H1 (cell line): ENCODE measurements around the gene ENSA. TPM values are rescaled to one million over a fixed set of nuclear protein-coding genes. Genes with fewer than 3 reads are reported as not detected.
A peak's percentile ranks its signal among the peaks of the same experiment; 100 is the strongest.

Source experiments
- CHD7 ChIP-seq: fragments of 300-600 bp; sonication (generic); IDR thresholded peaks from 2 replicates; pipeline ENCODE4 v1.7.1; 2012; ENCODE audit warnings: low read length, moderate library complexity, mild to moderate bottlenecking, inconsistent platforms; ENCODE audit not compliant: insufficient replicate concordance
- polyA plus RNA-seq, 7 experiments: library from polyadenylated mRNA; depleted of rRNA in 3 of 7; stranded (reverse) in 5 of 7; unstranded in 2 of 7; fragments of >200 nt in 5 of 7; fragments of 200-250 nt in 2 of 7; gene quantifications; 1 replicate in 5 of 7; 2 replicates in 1 of 7; 4 replicates in 1 of 7; pipeline versions ENCODE4 v1.2.1 to v1.2.3, GENCODE V29; 2011 to 2013; ENCODE audit warnings: missing spikeins in 2 of 7, mixed read lengths in 2 of 7
- total RNA-seq: library from RNA; stranded (reverse); fragmentation: NEBNext Ultra II Directional; extraction: Animal tissue kit (Norgen Biotek cat#: 25700); gene quantifications from 2 replicates; pipeline ENCODE4 v1.2.1, GENCODE V29; 2021

The ENSA gene
- total and polyA plus RNA-seq, 2 of the 8 experiments (the other 6 are each of a cell fraction or from before 2014, with no cell fraction given), result 48.2 to 229 TPM

GRCh38 chr1:150572918-150573647 is 56.3 kb downstream of the ENSA start (continued):
- peak; percentile 44 for TF ChIP-seq CHD7
